Measurements from ENCODE around the gene INVS. TPM values are rescaled to one million over a fixed set of nuclear protein-coding genes. Genes with fewer than 3 reads are reported as not detected.

The INVS gene
- total and polyA plus RNA-seq, 2 of the 13 experiments (the other 11 are each of a cell fraction or from before 2014, with no cell fraction given): 11.3 to 16.3 TPM

- peak; percentile 35 for DNase-seq (ENCODE audit: low spot score)
- H3K9me3 ChIP-seq (ENCODE audit: low read length): no peaks in the 10 kb centered on the region
- peak overlapping the region; percentile 66 for H3K4me2 ChIP-seq (ENCODE audit: low read depth, low read length)
- WGBS (ENCODE audit: low lambda C conversion rate): 4% methylated on average over 5 of the region's 10 CpGs
- H3K4me1 ChIP-seq (ENCODE audit: insufficient read depth, low read length): peaks cover 25% of the 10 kb centered on the region
- H2AFZ ChIP-seq (ENCODE audit: low read length): peak overlapping the region; percentile 71
- peaks cover 44% of the 10 kb centered on the region for H3K79me2 ChIP-seq (ENCODE audit: insufficient read depth, low read length)
- POLR2A ChIA-PET: interaction anchor here (1.0 to 1.3 kb wide), 3 partner anchors 13 to 191 kb away, joined by 3 to 4 read pairs (median 4); no protein-coding TSS in a partner anchor
- peaks cover 1 to 8% of the 10 kb centered on the region in 2 experiments; a peak in 1 of 5 replicates for H3K36me3 ChIP-seq (replicated peaks in 1 of 2; ENCODE audit: control insufficient read depth in 1 of 2, insufficient read depth in 2 of 2, low read length in 2 of 2)
- H3K9ac ChIP-seq (ENCODE audit: insufficient read depth, low read depth, low read length): peak overlapping the region; percentile 86
- CTCF ChIA-PET (ENCODE audit: low intra/inter-chr PET ratio, low total read pairs): no interaction called here
- H4K20me1 ChIP-seq (ENCODE audit: insufficient read depth, low read length): peaks cover 11% of the 10 kb centered on the region; the same call in 1 of the 2 replicates
- FAIRE-seq: no peak
- H3K4me3 ChIP-seq (replicated peaks in 1 of 3; ENCODE audit: insufficient read depth in 1 of 3, low read depth in 2 of 3, low read length in 3 of 3): peak overlapping the region; percentile 71 to 100 (median 81)
- in situ Hi-C loops (cut with HindIII; ENCODE audit: extremely low pct_ligation_motif_present, low pct_unique_long_range_greater_than_20kb): no loop called here
- intact Hi-C loops (cut with micrococcal nuclease; ENCODE audit: unreplicated experiment): loop anchor here (1.0 to 5.0 kb wide), 3 partner anchors 67 to 279 kb away; partner anchors contain the start of gene STX17
- no TSS peak for BruUV-seq (replicated peaks)
- peak overlapping the region; percentile 83 for H3K27ac ChIP-seq (ENCODE audit: extremely low read length, insufficient read depth, low read length)
- peak; percentile 34 for ATAC-seq
- H3K27me3 ChIP-seq (ENCODE audit: control insufficient read depth in 1 of 2, insufficient read depth in 2 of 2, low read length in 2 of 2): peaks cover 0 to 5% of the 10 kb centered on the region in 2 experiments; a peak in 1 of 5 replicates
- TF ChIP-seq NFE2L2 (IDR thresholded peaks at IDR 0.05; ENCODE audit: low read length) (no peak), ZBTB7A (CRISPR knock-in tag; IDR thresholded peaks at IDR 0.05) (no peak), ZHX2 (IDR thresholded peaks at IDR 0.05; ENCODE audit: low read depth) (no peak), ZHX2 (CRISPR knock-in tag; IDR thresholded peaks at IDR 0.05; ENCODE audit: borderline replicate concordance) (no peak), MYNN (CRISPR knock-in tag; IDR thresholded peaks at IDR 0.05; ENCODE audit: low read depth) (0 out of 2 replicates have a peak, but pooled peaks have one; percentile 7), RFX5 (IDR thresholded peaks at IDR 0.05; ENCODE audit: low read depth, low read length) (no peak), ZNF570 (CRISPR knock-in tag; IDR thresholded peaks at IDR 0.05; ENCODE audit: borderline replicate concordance) (0 out of 2 replicates have a peak, but pooled peaks have one; percentile 4), TBX2 (CRISPR knock-in tag; IDR thresholded peaks at IDR 0.05; ENCODE audit: borderline replicate concordance) (no peak), NFYC (CRISPR knock-in tag; IDR thresholded peaks at IDR 0.05) (no peak), ZNF350 (CRISPR knock-in tag; IDR thresholded peaks at IDR 0.05; ENCODE audit: borderline replicate concordance, low read depth) (no peak), IRF1 (CRISPR knock-in tag; IDR thresholded peaks at IDR 0.05; ENCODE audit: low read depth) (no peak), GTF2F1 (IDR thresholded peaks at IDR 0.05; ENCODE audit: low read length) (no peak), MAFG (CRISPR knock-in tag; IDR thresholded peaks at IDR 0.05) (no peak), ZNF326 (CRISPR knock-in tag; IDR thresholded peaks at IDR 0.05; ENCODE audit: borderline replicate concordance) (no peak), ZNF3 (CRISPR knock-in tag; IDR thresholded peaks at IDR 0.05) (peak; percentile 62; the same call in 1 of the 2 replicates), CHD2 (IDR thresholded peaks at IDR 0.05; ENCODE audit: low read depth, low read length) (no peak)
Measured at GRCh38 chr9:100099722-100100042, 639 bp downstream of the INVS start.

Data from HepG2 (cell line).